HS-5 (cell line): ENCODE results near the gene AFDN.

Source experiments
- DNase-seq: peaks from one replicate; pipeline ENCODE4 v3.0.0-alpha.2; 2012; ENCODE audit warnings: low read depth

Gene AFDN

GRCh38 chr6:167796192-167796981 lies 30.3 kb upstream of the AFDN start:
- no peak for DNase-seq

GRCh38 chr6:167797011-167797471 lies 29.7 kb upstream of the AFDN start:
- DNase-seq: no peak

GRCh38 chr6:167797476-167798265 lies 29.0 kb upstream of the AFDN start:
- DNase-seq: no peak

- DNase-seq: no peak
Measured at GRCh38 chr6:167798453-167798852, 28.3 kb upstream of the AFDN start.

- no peak for DNase-seq
Measured at GRCh38 chr6:167799033-167799821, 27.5 kb upstream of the AFDN start.

- DNase-seq: no peak
Measured at GRCh38 chr6:167800549-167800948, 26.2 kb upstream of the AFDN start.

GRCh38 chr6:167801263-167801662 lies 25.4 kb upstream of the AFDN start:
- no peak for DNase-seq

- DNase-seq: no peak
Measured at GRCh38 chr6:167802339-167802738, 24.4 kb upstream of the AFDN start.

- no peak for DNase-seq
Measured at GRCh38 chr6:167803816-167804215, 22.9 kb upstream of the AFDN start.

- no peak for DNase-seq
Measured at GRCh38 chr6:167804281-167805013, 22.3 kb upstream of the AFDN start.

GRCh38 chr6:167805349-167806060 lies 21.2 kb upstream of the AFDN start:
- no peak for DNase-seq

- DNase-seq: no peak
Measured at GRCh38 chr6:167806061-167806700, 20.5 kb upstream of the AFDN start.

- no peak for DNase-seq
Measured at GRCh38 chr6:167807200-167807599, 19.5 kb upstream of the AFDN start.

- DNase-seq: no peak
Measured at GRCh38 chr6:167807756-167808155, 19.0 kb upstream of the AFDN start.

GRCh38 chr6:167811040-167811439 lies 15.7 kb upstream of the AFDN start:
- DNase-seq: no peak

- no peak for DNase-seq
Measured at GRCh38 chr6:167811442-167812087, 15.1 kb upstream of the AFDN start.

- DNase-seq: no peak
Measured at GRCh38 chr6:167812088-167812487, 14.6 kb upstream of the AFDN start.

GRCh38 chr6:167815296-167815980 lies 11.3 kb upstream of the AFDN start:
- no peak for DNase-seq

- no peak for DNase-seq
Measured at GRCh38 chr6:167817016-167817415, 9.7 kb upstream of the AFDN start.
